K562 (cell line): Measurements from ENCODE around the gene EGFL7. TPM values are rescaled to one million over a fixed set of nuclear protein-coding genes. Genes with fewer than 3 reads are reported as not detected.
A peak's percentile ranks its signal among the peaks of the same experiment; 100 is the strongest.

Source experiments
- CCNT2 ChIP-seq: IDR thresholded peaks from 2 replicates; pipeline ENCODE4 v1.6.1; 2011; ENCODE audit warnings: borderline replicate concordance, low read depth, mild to moderate bottlenecking, moderate library complexity, mixed read lengths, low read length; ENCODE audit not compliant: insufficient read length; ENCODE audit errors: extremely low read depth
- EGR1 ChIP-seq: fragments of 450-650 bp; conservative IDR thresholded peaks from 2 replicates; pipeline ENCODE4 v1.6.1; 2017; ENCODE audit warnings: mild to moderate bottlenecking
- FIP1L1 ChIP-seq: fragments of 200-400 bp; formaldehyde crosslinking; IDR thresholded peaks from 2 replicates; pipeline ENCODE4 v1.6.1; 2018; ENCODE audit warnings: mild to moderate bottlenecking, low read depth, low read length; ENCODE audit not compliant: poor library complexity, severe bottlenecking
- HBP1 ChIP-seq: fragments of 450-650 bp; formaldehyde crosslinking; IDR thresholded peaks from 2 replicates; pipeline ENCODE4 v1.4.0; 2022; ENCODE audit warnings: missing genetic modification characterization
- HMBOX1 ChIP-seq: sonication (generic); IDR thresholded peaks from 2 replicates; pipeline ENCODE4 v1.6.1; 2016
- KDM5B ChIP-seq: fragments of 200-600 bp; sonication (generic); IDR thresholded peaks from 2 replicates; pipeline ENCODE4 v1.6.1; 2012; ENCODE audit warnings: low read depth, mild to moderate bottlenecking, moderate library complexity, low read length, control low read depth, inconsistent platforms; ENCODE audit not compliant: insufficient replicate concordance
- MAZ ChIP-seq, 2 experiments: fragments of 450-650 bp in 1 of 2; sonication (generic) in 1 of 2; formaldehyde crosslinking; IDR thresholded peaks in 1 of 2; conservative IDR thresholded peaks in 1 of 2; 2 replicates each; pipeline versions ENCODE4 v1.4.0 to v1.5.0; 2020; ENCODE audit warnings: mild to moderate bottlenecking in 1 of 2, missing genetic modification reagents in 1 of 2
- MTA3 ChIP-seq: fragments of 450-650 bp; formaldehyde crosslinking; IDR thresholded peaks from 2 replicates; pipeline ENCODE4 v1.6.1; 2017; ENCODE audit warnings: mild to moderate bottlenecking, borderline replicate concordance
- NFIC ChIP-seq: fragments of 450-650 bp; IDR thresholded peaks from 2 replicates; pipeline ENCODE4 v1.6.1; 2017; ENCODE audit warnings: mild to moderate bottlenecking, inconsistent platforms
- POLR2G ChIP-seq: fragments of 200-400 bp; formaldehyde crosslinking; IDR thresholded peaks from 2 replicates; pipeline ENCODE4 v1.6.1; 2017; ENCODE audit warnings: low read depth, mild to moderate bottlenecking, antibody characterized with exemption, low read length, moderate library complexity
- RAD21 ChIP-seq, 2 experiments: fragments of 250-450 bp in 1 of 2; fragments of 450-650 bp in 1 of 2; sonication (Bioruptor Pico) in 1 of 2; formaldehyde crosslinking in 1 of 2; IDR thresholded peaks in 1 of 2; conservative IDR thresholded peaks in 1 of 2; 2 replicates each; pipeline versions ENCODE4 v1.4.0 to v1.8.0; 2020 to 2022; ENCODE audit warnings: mild to moderate bottlenecking in 2 of 2, moderate library complexity in 1 of 2
- VEZF1 ChIP-seq: fragments of 200-800 bp; sonication (Bioruptor generic); IDR thresholded peaks from 2 replicates; pipeline ENCODE4 v1.6.1; 2017; ENCODE audit warnings: missing genetic modification characterization, missing compliant biosample characterization
- ZBTB7A ChIP-seq: IDR thresholded peaks from 2 replicates; pipeline ENCODE4 v1.6.1; 2011; ENCODE audit warnings: low read depth, mild to moderate bottlenecking, low read length, moderate library complexity, borderline replicate concordance; ENCODE audit not compliant: control insufficient read depth
- ZBTB9 ChIP-seq: fragments of 450-650 bp; formaldehyde crosslinking; IDR thresholded peaks from 2 replicates; pipeline ENCODE4 v1.4.0; 2020; ENCODE audit warnings: mild to moderate bottlenecking, moderate library complexity
- ZFX ChIP-seq: sonication (generic); formaldehyde crosslinking; IDR thresholded peaks from 2 replicates; pipeline ENCODE4 v1.8.0; 2022; ENCODE audit warnings: mild to moderate bottlenecking, missing genetic modification reagents, moderate library complexity
- ZMIZ1 ChIP-seq, 2 experiments: fragments of 150-350 bp in 1 of 2; IDR thresholded peaks; 2 replicates each; pipeline ENCODE4 v1.6.1; 2012 to 2016; ENCODE audit warnings: low read depth in 2 of 2, low read length in 2 of 2, mild to moderate bottlenecking in 1 of 2, moderate library complexity in 1 of 2
- polyA plus RNA-seq, 8 experiments: library from polyadenylated mRNA; depleted of rRNA in 4 of 8; stranded (reverse) in 5 of 8; unstranded in 3 of 8; fragments of >200 nt; fragmentation: Nextera tagmentation in 2 of 8; fragmentation: Illumina TruSeq in 1 of 8; extraction: Ambion mirVana in 2 of 8; extraction: Trizol in 1 of 8; gene quantifications; 2 replicates each; pipeline versions ENCODE4 v1.2.1 to v1.2.3, GENCODE V29; 2011 to 2014; ENCODE audit warnings: inconsistent platforms in 1 of 8, missing spikeins in 1 of 8
- total RNA-seq, 7 experiments: library from RNA; depleted of rRNA in 6 of 7; stranded (reverse); fragments of >200 nt in 6 of 7; fragmentation: Illumina TruSeq in 2 of 7; extraction: Trizol in 2 of 7; gene quantifications; 2 replicates each; pipeline versions ENCODE4 v1.2.1 to v1.2.3, GENCODE V29; 2011 to 2021; ENCODE audit warnings: low replicate concordance in 1 of 7

EGFL7 gene
- total and polyA plus RNA-seq, 9 of the 15 experiments (the other 6 are each of a cell fraction or from before 2014, with no cell fraction given) = 1.5 to 286 (median 55.5) TPM

GRCh38 chr9:136671646-136672430, 9.1 kb downstream of the EGFL7 start (continued):
- peak; percentile 16 to 42; a peak in 2 of 4 replicates for TF ChIP-seq RAD21 (CRISPR knock-in tag; conservative IDR thresholded peaks at IDR 0.05 in 1 of 2, IDR thresholded peaks at IDR 0.05 in 1 of 2)
- TF ChIP-seq FIP1L1 = peak; percentile 62
- peak; percentile 98 for TF ChIP-seq ZBTB7A
- TF ChIP-seq MAZ (CRISPR knock-in tag; conservative IDR thresholded peaks at IDR 0.05 in 1 of 2, IDR thresholded peaks at IDR 0.05 in 1 of 2) = peak; percentile 73 to 82
- peak; percentile 45 for TF ChIP-seq CCNT2
- TF ChIP-seq POLR2G = peak; percentile 87
- peak; percentile 56; the same call in 1 of the 2 replicates for TF ChIP-seq VEZF1 (CRISPR knock-in tag)
- 0 out of 2 replicates have a peak, but pooled peaks have one; percentile 27 for TF ChIP-seq ZBTB9 (CRISPR knock-in tag)
- peak; percentile 23; the same call in 1 of the 2 replicates for TF ChIP-seq NFIC
- TF ChIP-seq KDM5B = no peak
- peak; percentile 65 for TF ChIP-seq EGR1
- TF ChIP-seq MTA3 = 0 out of 2 replicates have a peak, but pooled peaks have one; percentile 21
- no peak for TF ChIP-seq HMBOX1
- TF ChIP-seq HBP1 (CRISPR knock-in tag) = no peak
- TF ChIP-seq ZFX (CRISPR knock-in tag) = peak; percentile 26
- TF ChIP-seq ZMIZ1 (IDR thresholded peaks at IDR 0.05; ENCODE audit: low read depth in 2 of 2, low read length in 2 of 2) = peak in 1 of 2 experiments; percentile 21; a peak in 1 of 4 replicates
